NT2/D1 (cell line): ENCODE data around the gene EIF4EBP2.

Experiments
- DNase-seq: peaks from one replicate; pipeline ENCODE4 v3.0.0-alpha.2; 2011; ENCODE audit warnings: low read depth, low spot score
- H3K27me3 ChIP-seq: 2 replicates; pipeline ENCODE4 v1.6.0; 2011; ENCODE audit warnings: mild to moderate bottlenecking; ENCODE audit not compliant: insufficient read length, insufficient read depth
- H3K36me3 ChIP-seq: 2 replicates; pipeline ENCODE4 v1.6.1; 2011; ENCODE audit warnings: mild to moderate bottlenecking, low read length, mixed read lengths; ENCODE audit not compliant: insufficient read depth, insufficient read length
- H3K4me1 ChIP-seq: 2 replicates; pipeline ENCODE4 v1.5.1; 2011; ENCODE audit not compliant: insufficient read depth, insufficient read length
- H3K4me3 ChIP-seq: 2 replicates; pipeline ENCODE4 v1.5.1; 2011; ENCODE audit warnings: low read depth; ENCODE audit not compliant: insufficient read length
- H3K9ac ChIP-seq: 2 replicates; pipeline ENCODE4 v1.6.0; 2011; ENCODE audit warnings: low read depth; ENCODE audit not compliant: insufficient read length
- H3K9me3 ChIP-seq: 2 replicates; pipeline ENCODE4 v1.5.1; 2011; ENCODE audit warnings: mild to moderate bottlenecking, low read length; ENCODE audit not compliant: insufficient read depth
- SUZ12 ChIP-seq: IDR thresholded peaks from 2 replicates; pipeline ENCODE4 v1.6.1; 2011; ENCODE audit not compliant: insufficient read length, insufficient read depth; ENCODE audit errors: extremely low read depth
- YY1 ChIP-seq: IDR thresholded peaks from 2 replicates; pipeline ENCODE4 v1.6.1; 2011; ENCODE audit not compliant: insufficient read length, insufficient read depth
- ZNF274 ChIP-seq: IDR thresholded peaks from 2 replicates; pipeline ENCODE4 v1.6.1; 2011; ENCODE audit warnings: mild to moderate bottlenecking, low read depth, low read length

Gene EIF4EBP2

DNA sequence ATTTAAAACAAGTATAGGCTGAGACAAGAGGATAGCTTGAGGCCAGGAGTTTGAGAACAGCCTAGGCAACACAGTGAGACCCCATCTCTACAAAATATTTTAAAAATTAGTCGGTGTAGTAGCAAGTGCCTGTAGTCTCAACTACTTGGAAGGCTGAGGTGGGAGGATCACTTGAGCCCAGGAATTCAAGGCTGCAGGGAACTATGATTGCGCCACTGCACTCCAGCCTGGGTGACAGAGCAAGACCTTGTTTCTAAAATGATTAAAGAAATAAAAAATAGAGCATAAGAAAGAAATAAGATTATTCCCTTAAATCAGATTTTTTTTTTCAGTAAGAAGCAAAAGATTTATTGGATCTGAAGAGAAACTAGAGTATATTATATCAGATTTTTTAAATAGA lies 33.2 kb upstream of the EIF4EBP2 start:
- Histone ChIP-seq H3K9ac (no peak overlapping the region), H3K27me3 (no peaks in the 10 kb centered on the region), H3K36me3 (no peaks in the 10 kb centered on the region), H3K4me1 (no peaks in the 10 kb centered on the region), H3K9me3 (no peaks in the 10 kb centered on the region), H3K4me3 (no peak overlapping the region)
- no peak for DNase-seq
- no peak for TF ChIP-seq ZNF274
- no peak for TF ChIP-seq SUZ12
- no peak for TF ChIP-seq YY1

DNA sequence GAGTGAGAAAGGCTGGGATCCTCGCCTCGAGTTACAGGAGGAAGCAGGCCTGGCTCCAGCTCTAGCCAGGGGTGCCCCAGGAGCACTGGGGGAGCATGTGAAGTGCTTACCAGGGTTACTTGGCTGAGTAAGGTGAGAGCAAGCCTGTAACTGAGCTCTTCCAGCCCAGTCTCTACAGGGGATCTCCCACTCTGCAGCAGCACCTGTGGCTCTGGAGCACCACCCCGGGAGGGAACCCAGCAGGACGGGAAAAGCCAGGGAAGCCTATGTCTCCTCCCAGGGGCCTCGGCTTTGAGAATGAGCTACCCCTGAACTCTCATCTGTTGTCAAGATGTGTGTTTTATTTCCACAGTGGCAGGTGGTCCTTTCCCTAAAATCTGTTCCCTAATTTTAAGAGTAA lies 32.1 kb upstream of the EIF4EBP2 start:
- no peaks in the 10 kb centered on the region for H3K27me3 ChIP-seq
- TF ChIP-seq ZNF274 (no peak), YY1 (no peak), SUZ12 (no peak)
- no peaks in the 10 kb centered on the region for H3K36me3 ChIP-seq
- H3K9ac ChIP-seq, result no peak overlapping the region
- no peak overlapping the region for H3K4me3 ChIP-seq
- H3K9me3 ChIP-seq, result no peaks in the 10 kb centered on the region
- DNase-seq, result no peak
- H3K4me1 ChIP-seq, result no peaks in the 10 kb centered on the region

DNA sequence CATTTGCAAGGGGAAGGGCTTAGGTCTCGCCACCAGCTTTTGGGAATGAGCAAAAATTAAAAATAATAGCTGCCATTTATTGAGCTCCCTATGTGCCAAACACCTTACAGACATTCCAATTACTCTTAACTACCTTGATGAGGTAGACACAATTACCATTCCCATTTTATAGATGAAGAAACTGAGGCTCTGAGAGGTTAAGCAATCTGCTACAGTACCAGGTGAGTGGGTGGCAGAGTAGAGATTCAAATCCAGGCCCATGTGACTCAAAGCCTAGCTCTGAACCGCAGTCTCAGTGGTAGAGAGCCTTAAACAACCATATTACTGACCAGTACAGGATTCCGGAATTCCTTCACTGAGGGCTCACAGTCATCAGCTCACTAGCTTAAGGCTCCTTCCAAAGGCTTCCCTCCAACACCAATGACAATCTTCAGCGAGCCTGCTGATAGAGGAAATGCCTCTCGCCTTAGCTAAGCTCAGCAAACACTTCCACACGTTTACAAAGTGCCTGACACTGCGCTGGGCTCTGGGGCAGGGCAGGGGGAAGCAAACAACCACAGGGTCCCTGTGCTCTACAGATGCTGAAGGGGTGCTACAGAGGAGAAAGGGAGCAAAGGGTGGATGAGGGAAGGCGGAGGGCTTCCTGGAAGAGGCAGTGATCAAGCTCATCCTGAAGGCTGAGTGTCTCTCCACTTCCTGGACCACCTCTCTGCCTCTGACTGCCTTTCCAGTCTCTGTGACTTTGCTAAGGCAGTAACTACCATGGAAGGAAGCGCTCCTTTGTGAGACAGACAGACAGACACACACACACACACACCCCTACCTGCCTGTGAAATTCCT lies 28.9 kb upstream of the EIF4EBP2 start:
- no peak for TF ChIP-seq YY1
- no peak for TF ChIP-seq ZNF274
- TF ChIP-seq SUZ12, result no peak
- peaks cover 3% of the 10 kb centered on the region for H3K27me3 ChIP-seq
- H3K9ac ChIP-seq, result no peak overlapping the region
- H3K4me3 ChIP-seq, result no peak overlapping the region
- no peaks in the 10 kb centered on the region for H3K4me1 ChIP-seq
- no peaks in the 10 kb centered on the region for H3K36me3 ChIP-seq
- H3K9me3 ChIP-seq, result peaks cover 11% of the 10 kb centered on the region; the same call in 1 of the 2 replicates
- no peak for DNase-seq

DNA sequence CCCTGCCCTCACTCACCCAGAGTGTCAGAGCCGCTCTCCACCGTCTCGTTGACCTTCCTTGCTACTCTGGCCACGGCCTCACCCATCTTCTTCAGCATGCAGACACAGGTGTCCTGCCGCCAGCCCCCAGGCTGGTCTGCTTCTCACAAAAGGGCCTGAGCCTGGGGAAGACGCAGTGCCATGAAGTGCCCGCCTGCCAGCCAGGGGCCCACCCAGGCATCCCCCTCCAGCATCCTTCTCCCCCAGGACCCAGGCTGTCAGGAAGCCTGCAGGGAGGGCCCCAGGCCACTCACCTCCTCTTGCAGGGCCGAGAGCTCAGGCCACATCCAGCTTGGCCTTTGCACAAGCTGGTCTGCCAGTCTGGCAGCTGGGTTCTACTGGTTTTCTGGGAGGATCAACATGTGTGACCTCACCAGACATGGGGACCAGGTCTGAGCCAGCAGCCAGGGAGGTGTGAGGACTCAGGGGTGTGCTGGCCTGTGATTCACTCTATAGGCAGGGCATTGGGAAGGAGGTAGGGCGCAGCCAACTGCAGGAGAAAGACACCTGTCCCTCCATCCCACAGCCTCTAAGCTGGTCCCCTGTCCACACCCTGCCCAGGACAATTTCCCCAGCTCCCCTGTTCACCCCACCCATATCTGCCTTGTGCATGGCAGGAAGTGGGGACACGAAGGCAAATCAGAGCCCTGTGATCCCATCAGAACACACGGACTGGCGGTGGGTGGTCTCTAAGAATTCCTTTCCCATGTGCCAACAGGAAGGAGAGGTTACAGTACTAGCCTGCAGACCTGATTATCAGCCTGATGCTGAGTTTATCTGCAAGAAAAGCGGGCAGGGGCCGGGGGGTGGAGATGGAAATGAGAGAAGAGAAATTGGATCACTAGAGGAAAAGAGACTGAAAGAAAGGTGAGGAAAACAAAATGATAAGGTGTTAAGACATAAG lies 27.2 kb upstream of the EIF4EBP2 start:
- peaks cover 20% of the 10 kb centered on the region for H3K27me3 ChIP-seq
- no peak overlapping the region for H3K4me3 ChIP-seq
- H3K9me3 ChIP-seq, result peaks cover 12% of the 10 kb centered on the region; the same call in 1 of the 2 replicates
- TF ChIP-seq YY1 (no peak), ZNF274 (no peak), SUZ12 (no peak)
- H3K4me1 ChIP-seq, result no peaks in the 10 kb centered on the region
- no peaks in the 10 kb centered on the region for H3K36me3 ChIP-seq
- H3K9ac ChIP-seq, result no peak overlapping the region
- no peak for DNase-seq

DNA sequence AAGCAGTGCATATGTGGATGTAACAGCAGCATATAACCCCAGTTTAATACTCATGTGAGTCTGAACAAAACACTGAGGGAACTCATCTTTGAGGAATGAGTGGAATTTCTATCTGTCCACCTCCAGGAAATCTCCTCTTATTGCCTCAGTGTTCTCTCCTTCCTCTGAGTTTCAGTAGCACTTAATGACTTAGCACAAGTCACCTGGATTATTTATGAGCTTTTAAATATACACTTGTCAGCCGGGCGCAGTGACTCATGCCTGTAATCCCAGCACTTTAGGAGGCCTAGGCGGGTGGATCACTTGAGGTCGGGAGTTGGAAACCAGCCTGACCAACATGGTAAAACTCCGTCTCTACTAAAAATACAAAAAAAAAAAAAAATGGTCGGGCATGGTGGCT lies 25.8 kb upstream of the EIF4EBP2 start:
- H3K4me3 ChIP-seq, result no peak overlapping the region
- no peaks in the 10 kb centered on the region for H3K36me3 ChIP-seq
- peaks cover 12% of the 10 kb centered on the region; the same call in 1 of the 2 replicates for H3K9me3 ChIP-seq
- peaks cover 26% of the 10 kb centered on the region for H3K27me3 ChIP-seq
- no peak for DNase-seq
- TF ChIP-seq ZNF274 (no peak), YY1 (no peak), SUZ12 (no peak)
- H3K9ac ChIP-seq, result no peak overlapping the region
- no peaks in the 10 kb centered on the region for H3K4me1 ChIP-seq

DNA sequence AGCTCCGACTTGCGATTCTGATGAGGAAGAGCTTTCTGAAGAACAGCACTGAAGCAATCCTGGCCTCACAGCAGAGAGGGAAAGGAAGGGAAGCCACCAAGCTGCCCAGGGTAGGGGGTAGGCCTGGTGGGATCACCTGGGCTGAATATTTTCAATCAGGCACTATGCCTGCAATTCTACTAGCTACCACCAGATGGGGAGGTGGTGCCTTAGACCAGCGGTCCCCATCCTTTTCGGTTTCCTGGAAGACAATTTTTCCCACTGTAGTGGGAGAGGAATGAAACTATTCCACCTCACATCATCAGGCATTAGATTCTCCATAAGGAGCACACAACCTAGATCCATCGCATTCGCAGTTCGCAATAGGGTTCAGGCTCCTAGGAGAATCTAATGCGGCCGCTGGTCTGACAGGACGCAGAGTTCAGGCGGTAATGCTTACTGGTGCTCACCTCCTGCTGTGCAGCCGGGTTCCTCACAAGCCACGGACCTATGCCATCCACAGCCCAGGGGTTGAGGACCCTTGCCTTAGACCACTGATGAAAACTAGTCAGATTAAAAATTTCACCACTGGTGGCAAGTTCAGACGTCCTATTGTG lies 24.3 kb upstream of the EIF4EBP2 start:
- DNase-seq, result no peak
- Histone ChIP-seq H3K4me1 (no peaks in the 10 kb centered on the region), H3K9me3 (peaks cover 12% of the 10 kb centered on the region; the same call in 1 of the 2 replicates), H3K27me3 (peaks cover 31% of the 10 kb centered on the region), H3K9ac (no peak overlapping the region), H3K36me3 (no peaks in the 10 kb centered on the region), H3K4me3 (no peak overlapping the region)
- no peak for TF ChIP-seq ZNF274
- no peak for TF ChIP-seq YY1
- no peak for TF ChIP-seq SUZ12
